ENCODE data around the gene COX7A2.

The COX7A2 gene

GRCh38 chr6:75196081-75196687, 47.4 kb downstream of the COX7A2 start:
- no peak for DNase-seq

DNA sequence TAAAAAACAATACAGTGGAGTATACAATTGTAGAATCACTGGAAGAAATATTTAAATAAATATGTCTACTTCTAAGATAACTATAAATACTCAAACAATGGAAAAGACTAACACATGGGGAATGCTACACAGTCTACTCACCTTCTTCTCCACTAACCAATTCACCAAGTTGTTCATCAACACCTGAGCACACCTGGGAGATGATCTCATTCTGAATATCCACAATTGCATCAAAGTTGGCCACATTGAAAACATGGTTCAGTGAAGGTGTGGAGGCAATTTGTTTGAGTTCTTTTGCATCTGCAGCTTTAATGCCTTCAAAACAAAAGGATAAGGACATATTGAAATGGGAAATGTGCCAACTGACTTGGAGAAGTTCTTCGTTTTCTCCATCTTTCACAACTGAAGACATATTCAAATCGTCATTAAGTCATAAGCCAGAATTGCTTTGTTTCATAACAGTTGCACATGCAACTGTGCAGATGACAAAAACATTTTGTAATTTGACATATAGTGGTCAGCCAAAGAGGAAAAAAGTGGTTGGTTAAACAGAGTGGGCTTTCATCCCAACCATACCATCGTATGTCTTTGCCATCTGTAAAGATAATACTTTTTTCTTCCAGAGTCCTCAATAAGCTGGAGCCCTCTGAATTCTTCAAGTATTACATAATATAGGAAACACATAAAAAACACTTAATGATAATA, 55.2 kb downstream of the COX7A2 start:
- no peak for DNase-seq
